ENCODE measurements around the gene NUDCD3. TPM values are rescaled to one million over a fixed set of nuclear protein-coding genes. Genes with fewer than 3 reads are reported as not detected.
A peak's percentile ranks its signal among the peaks of the same experiment; 100 is the strongest.

The NUDCD3 gene
- total RNA-seq, 1 donor from 2014 or later, result 105 TPM

DNA sequence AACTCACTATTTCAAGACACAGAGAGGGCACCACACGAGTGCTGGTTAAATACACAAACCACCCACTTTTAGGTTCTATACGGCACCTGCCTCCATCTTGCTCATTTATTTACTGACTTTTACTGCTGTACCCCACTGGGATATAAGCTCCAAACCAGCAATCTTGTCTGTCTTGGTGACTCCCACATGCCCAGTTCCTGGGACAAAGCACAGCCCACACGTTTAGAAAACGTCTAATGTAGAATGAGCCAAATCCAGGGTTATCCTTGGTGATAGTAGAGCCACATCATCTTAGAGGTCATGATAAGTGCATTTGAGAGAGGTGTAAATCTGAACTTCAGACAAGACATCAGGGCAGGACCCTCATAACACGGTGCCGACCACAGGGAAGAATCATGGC lies 73.5 kb downstream of the NUDCD3 start:
- TF ChIP-seq, protein P1, sequence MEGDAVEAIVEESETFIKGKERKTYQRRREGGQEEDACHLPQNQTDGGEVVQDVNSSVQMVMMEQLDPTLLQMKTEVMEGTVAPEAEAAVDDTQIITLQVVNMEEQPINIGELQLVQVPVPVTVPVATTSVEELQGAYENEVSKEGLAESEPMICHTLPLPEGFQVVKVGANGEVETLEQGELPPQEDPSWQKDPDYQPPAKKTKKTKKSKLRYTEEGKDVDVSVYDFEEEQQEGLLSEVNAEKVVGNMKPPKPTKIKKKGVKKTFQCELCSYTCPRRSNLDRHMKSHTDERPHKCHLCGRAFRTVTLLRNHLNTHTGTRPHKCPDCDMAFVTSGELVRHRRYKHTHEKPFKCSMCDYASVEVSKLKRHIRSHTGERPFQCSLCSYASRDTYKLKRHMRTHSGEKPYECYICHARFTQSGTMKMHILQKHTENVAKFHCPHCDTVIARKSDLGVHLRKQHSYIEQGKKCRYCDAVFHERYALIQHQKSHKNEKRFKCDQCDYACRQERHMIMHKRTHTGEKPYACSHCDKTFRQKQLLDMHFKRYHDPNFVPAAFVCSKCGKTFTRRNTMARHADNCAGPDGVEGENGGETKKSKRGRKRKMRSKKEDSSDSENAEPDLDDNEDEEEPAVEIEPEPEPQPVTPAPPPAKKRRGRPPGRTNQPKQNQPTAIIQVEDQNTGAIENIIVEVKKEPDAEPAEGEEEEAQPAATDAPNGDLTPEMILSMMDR (IDR thresholded peaks at IDR 0.05), result no peak
- Mint-ChIP-seq H3K4me1 (ENCODE audit: low read depth) (peaks cover 13% of the 10 kb centered on the region), H3K27me3 (ENCODE audit: low read depth) (no peaks in the 10 kb centered on the region), H3K36me3 (ENCODE audit: low read depth) (peaks cover 1% of the 10 kb centered on the region), H3K27ac (ENCODE audit: unreplicated experiment) (no peak overlapping the region), H3K4me3 (ENCODE audit: unreplicated experiment) (no peak overlapping the region), H3K9me3 (ENCODE audit: low read depth) (no peaks in the 10 kb centered on the region)
- DNase-seq (ENCODE audit: low spot score), result no peak

DNA sequence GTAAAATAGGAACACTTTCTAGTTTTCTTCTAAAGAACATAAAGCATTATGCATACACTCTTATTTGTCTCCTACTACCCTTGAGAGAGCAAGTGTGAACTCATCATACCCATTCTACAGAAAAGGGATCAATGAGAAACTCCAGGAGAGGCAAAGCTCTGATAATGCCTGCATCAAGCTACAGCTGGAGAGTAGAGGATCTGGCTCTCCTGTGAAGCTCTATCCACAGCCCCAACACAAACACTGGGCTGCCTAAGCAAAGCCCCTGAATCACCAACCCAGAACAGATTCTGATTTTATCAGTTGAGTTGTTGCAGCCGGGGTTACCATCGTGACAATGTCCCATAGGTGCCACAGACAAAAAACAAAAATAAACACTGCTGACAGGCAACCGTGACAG lies 74.9 kb downstream of the NUDCD3 start:
- Mint-ChIP-seq H3K9me3 (ENCODE audit: low read depth) (peaks cover 7% of the 10 kb centered on the region), H3K27ac (ENCODE audit: unreplicated experiment) (no peak overlapping the region), H3K4me1 (ENCODE audit: low read depth) (peaks cover 13% of the 10 kb centered on the region), H3K4me3 (ENCODE audit: unreplicated experiment) (no peak overlapping the region), H3K27me3 (ENCODE audit: low read depth) (no peaks in the 10 kb centered on the region), H3K36me3 (ENCODE audit: low read depth) (peaks cover 8% of the 10 kb centered on the region)
- no peak for DNase-seq (ENCODE audit: low spot score)
- TF ChIP-seq, protein P1 (IDR thresholded peaks at IDR 0.05), result no peak

DNA sequence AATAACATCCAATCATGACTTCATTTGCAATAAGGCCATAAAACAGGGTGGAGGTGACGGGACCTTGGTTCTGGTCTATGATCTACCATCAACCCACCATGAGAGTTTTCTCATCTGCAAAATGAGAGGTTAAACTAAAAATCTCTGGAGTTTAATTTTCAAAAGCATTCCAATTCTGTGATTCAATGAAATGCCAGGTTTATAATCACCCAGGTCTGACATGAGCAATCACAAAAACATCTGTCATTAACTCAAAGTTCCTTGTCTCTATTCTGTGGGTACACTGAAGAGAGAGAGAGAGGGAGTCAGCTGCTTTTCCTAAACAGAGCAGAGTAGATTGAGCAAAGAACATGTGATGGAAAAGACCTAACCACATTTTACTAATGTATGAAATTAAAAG lies 75.4 kb downstream of the NUDCD3 start:
- no peak overlapping the region for H3K4me3 Mint-ChIP-seq (ENCODE audit: unreplicated experiment)
- no peaks in the 10 kb centered on the region for H3K27me3 Mint-ChIP-seq (ENCODE audit: low read depth)
- peaks cover 13% of the 10 kb centered on the region for H3K4me1 Mint-ChIP-seq (ENCODE audit: low read depth)
- peaks cover 8% of the 10 kb centered on the region for H3K9me3 Mint-ChIP-seq (ENCODE audit: low read depth)
- TF ChIP-seq, protein P1 (IDR thresholded peaks at IDR 0.05), result no peak
- peaks cover 9% of the 10 kb centered on the region for H3K36me3 Mint-ChIP-seq (ENCODE audit: low read depth)
- H3K27ac Mint-ChIP-seq (ENCODE audit: unreplicated experiment), result peak overlapping the region; percentile 29
- no peak for DNase-seq (ENCODE audit: low spot score)

DNA sequence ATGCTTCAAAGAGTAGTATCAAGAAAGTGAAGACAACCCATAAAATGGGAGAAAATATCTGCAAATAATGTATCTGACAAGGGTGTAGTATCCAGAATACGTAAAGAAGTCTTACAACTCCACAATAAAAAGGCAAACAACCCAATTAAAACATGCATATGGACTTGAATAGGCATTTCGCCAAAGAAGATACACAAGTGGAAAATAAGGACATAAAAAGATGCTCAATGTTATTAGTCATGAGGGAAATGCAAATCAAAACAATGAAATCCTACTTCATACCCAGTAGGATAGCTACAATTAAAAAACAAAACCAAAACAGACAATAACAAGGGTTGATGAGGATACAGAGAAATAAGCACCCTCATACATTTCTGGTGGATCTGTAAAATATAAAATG lies 79.2 kb downstream of the NUDCD3 start:
- Mint-ChIP-seq H3K36me3 (ENCODE audit: low read depth) (peaks cover 12% of the 10 kb centered on the region), H3K27me3 (ENCODE audit: low read depth) (no peaks in the 10 kb centered on the region), H3K27ac (ENCODE audit: unreplicated experiment) (no peak overlapping the region), H3K4me1 (ENCODE audit: low read depth) (peaks cover 38% of the 10 kb centered on the region), H3K4me3 (ENCODE audit: unreplicated experiment) (no peak overlapping the region), H3K9me3 (ENCODE audit: low read depth) (peaks cover 12% of the 10 kb centered on the region)
- no peak for DNase-seq (ENCODE audit: low spot score)
- TF ChIP-seq, protein P1 (IDR thresholded peaks at IDR 0.05), result no peak

DNA sequence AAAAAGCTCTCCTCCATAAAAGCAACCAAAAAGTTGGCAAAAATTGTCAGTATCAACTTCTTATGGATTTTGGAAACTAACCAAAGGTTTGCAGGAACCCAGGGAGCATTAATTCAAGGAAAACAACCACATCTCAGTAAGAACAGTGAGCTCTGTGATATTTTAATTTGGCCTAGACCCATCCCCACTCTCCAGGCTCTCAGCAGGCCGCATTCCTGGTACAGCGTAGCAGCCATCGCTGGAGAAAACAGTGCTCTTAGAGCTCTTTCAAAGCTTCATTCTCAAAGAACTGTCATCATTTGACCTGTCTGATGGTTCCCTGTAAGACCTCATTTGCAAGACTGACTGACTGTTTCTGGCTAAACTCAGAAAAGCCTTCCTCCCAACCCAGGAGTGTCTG lies 81.9 kb downstream of the NUDCD3 start:
- no peaks in the 10 kb centered on the region for H3K27me3 Mint-ChIP-seq (ENCODE audit: low read depth)
- H3K4me1 Mint-ChIP-seq (ENCODE audit: low read depth), result peaks cover 25% of the 10 kb centered on the region
- H3K9me3 Mint-ChIP-seq (ENCODE audit: low read depth), result peaks cover 12% of the 10 kb centered on the region
- TF ChIP-seq, protein P1 (IDR thresholded peaks at IDR 0.05), result no peak
- no peak for DNase-seq (ENCODE audit: low spot score)
- H3K27ac Mint-ChIP-seq (ENCODE audit: unreplicated experiment), result peak overlapping the region; percentile 70
- H3K4me3 Mint-ChIP-seq (ENCODE audit: unreplicated experiment), result no peak overlapping the region
- H3K36me3 Mint-ChIP-seq (ENCODE audit: low read depth), result peaks cover 14% of the 10 kb centered on the region

All from chondrocyte (in vitro differentiated cells).